ENCODE data around the gene WFDC1. TPM values are rescaled to one million over a fixed set of nuclear protein-coding genes. Genes with fewer than 3 reads are reported as not detected.

Gene WFDC1
- total RNA-seq, 1 experiment from 2014 or later, result not detected

DNA sequence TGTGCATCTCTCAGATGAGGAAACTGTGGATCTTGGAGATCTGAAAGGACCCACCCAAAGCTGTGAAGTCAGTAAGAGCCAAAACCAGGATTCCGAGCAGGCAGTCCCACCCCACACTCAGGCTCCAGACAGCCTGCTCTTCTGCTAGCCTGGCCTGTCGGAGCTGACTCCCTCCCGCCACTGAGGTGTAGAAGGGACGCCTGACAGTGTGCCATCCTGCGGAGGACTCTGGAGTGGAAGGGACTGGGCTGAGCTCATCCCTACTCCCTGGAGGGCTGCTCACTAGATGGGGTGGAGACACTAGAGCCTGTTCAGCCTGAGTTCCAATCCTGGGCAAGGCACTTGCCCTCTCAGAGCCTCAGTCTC, 36.0 kb downstream of the WFDC1 start:
- TF ChIP-seq, protein P1, sequence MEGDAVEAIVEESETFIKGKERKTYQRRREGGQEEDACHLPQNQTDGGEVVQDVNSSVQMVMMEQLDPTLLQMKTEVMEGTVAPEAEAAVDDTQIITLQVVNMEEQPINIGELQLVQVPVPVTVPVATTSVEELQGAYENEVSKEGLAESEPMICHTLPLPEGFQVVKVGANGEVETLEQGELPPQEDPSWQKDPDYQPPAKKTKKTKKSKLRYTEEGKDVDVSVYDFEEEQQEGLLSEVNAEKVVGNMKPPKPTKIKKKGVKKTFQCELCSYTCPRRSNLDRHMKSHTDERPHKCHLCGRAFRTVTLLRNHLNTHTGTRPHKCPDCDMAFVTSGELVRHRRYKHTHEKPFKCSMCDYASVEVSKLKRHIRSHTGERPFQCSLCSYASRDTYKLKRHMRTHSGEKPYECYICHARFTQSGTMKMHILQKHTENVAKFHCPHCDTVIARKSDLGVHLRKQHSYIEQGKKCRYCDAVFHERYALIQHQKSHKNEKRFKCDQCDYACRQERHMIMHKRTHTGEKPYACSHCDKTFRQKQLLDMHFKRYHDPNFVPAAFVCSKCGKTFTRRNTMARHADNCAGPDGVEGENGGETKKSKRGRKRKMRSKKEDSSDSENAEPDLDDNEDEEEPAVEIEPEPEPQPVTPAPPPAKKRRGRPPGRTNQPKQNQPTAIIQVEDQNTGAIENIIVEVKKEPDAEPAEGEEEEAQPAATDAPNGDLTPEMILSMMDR (IDR thresholded peaks at IDR 0.05; ENCODE audit: unreplicated experiment), result no peak
- intact Hi-C loops (cut with micrococcal nuclease; ENCODE audit: unreplicated experiment), result no loop called here
- no TSS peak for BruUV-seq (replicated peaks)
- Mint-ChIP-seq H3K4me1 (ENCODE audit: low read depth, unreplicated experiment) (no peaks in the 10 kb centered on the region), H3K27ac (ENCODE audit: unreplicated experiment) (no peak overlapping the region), H3K27me3 (ENCODE audit: unreplicated experiment) (peaks cover 30% of the 10 kb centered on the region), H3K9me3 (ENCODE audit: low read depth, unreplicated experiment) (no peaks in the 10 kb centered on the region), H3K4me3 (ENCODE audit: low read depth, unreplicated experiment) (no peak overlapping the region), H3K36me3 (ENCODE audit: insufficient read depth, unreplicated experiment) (no peaks in the 10 kb centered on the region)
- CTCF ChIA-PET, result no interaction called here
- DNase-seq, result no peak

DNA sequence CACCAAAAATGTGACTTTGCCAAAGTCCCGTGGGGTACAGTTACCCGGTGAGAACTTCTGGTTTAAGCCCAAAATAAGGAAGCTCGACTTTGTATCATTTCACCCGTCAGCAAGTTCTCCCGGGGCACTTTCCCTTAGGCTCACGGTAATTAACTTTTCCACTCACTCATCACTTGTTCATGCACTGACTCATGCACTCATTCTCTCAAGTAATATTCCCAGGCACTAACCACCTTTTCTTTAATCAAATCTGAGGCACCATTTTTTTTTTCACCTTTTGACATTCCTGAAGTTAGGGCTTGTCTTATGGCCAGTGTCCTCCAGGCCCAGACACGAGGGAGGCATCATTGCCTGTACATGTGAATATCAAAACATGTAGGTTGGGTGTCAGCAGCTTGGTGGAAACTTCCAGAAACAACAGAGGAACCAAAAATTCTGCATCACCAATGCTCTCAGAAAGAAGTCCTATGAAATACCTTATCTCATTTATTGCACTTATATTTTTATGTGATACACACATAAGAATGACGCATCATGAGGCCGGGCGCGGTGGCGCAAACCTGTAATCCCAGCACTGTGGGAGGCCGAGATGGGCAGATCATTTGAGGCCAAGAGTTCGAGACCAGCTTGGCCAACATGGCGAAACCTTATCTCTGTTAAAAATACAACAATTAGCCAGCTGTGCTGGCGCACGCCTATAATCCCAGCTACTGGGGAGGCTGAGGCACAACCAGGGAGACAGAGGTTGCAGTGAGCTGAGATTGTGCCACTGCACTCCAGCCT, 37.5 kb downstream of the WFDC1 start:
- CTCF ChIA-PET, result no interaction called here
- peaks cover 30% of the 10 kb centered on the region for H3K27me3 Mint-ChIP-seq (ENCODE audit: unreplicated experiment)
- TF ChIP-seq, protein P1 (IDR thresholded peaks at IDR 0.05; ENCODE audit: unreplicated experiment), result no peak
- no peak for DNase-seq
- no peaks in the 10 kb centered on the region for H3K36me3 Mint-ChIP-seq (ENCODE audit: insufficient read depth, unreplicated experiment)
- BruUV-seq (replicated peaks), result no TSS peak
- intact Hi-C loops (cut with micrococcal nuclease; ENCODE audit: unreplicated experiment), result no loop called here
- H3K4me3 Mint-ChIP-seq (ENCODE audit: low read depth, unreplicated experiment), result no peak overlapping the region
- H3K4me1 Mint-ChIP-seq (ENCODE audit: low read depth, unreplicated experiment), result no peaks in the 10 kb centered on the region
- peaks cover 3% of the 10 kb centered on the region for H3K9me3 Mint-ChIP-seq (ENCODE audit: low read depth, unreplicated experiment)
- H3K27ac Mint-ChIP-seq (ENCODE audit: unreplicated experiment), result no peak overlapping the region

DNA sequence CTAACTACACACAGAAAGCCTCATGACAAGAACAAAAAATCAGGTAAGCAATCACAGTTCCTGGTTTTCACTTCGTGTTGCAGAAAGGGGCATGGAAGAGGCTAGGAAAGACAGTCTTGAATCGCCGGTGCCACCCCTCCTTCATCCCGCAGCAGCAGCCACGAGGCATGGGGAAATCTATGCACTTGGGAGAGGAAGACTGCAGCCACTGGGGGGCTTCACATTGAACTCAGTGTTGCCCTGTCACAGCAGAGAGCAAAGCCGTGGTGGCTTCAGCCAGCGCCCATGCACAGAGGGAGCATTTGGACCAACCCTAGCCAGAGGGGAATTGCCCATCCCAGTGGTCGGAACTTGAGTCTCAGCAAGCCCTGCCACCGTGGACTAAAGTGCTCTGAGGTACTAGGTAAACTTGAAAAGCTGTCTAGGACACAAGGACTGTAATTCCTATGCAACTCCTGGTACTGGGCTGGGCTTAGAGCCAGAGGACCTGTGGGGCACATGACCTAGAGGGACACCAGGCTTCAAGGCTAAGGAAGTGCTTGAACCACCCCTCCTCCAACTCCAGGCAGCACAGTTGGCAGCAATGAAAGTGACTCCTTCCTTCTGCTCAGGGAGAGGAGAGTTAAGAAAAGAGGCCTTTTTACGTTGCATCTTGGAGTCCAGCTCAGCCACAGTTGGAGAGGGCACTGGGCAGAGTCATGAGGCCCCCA, 38.5 kb downstream of the WFDC1 start:
- CTCF ChIA-PET, result no interaction called here
- BruUV-seq (replicated peaks), result no TSS peak
- intact Hi-C loops (cut with micrococcal nuclease; ENCODE audit: unreplicated experiment), result no loop called here
- TF ChIP-seq, protein P1 (IDR thresholded peaks at IDR 0.05; ENCODE audit: unreplicated experiment), result no peak
- Mint-ChIP-seq H3K4me3 (ENCODE audit: low read depth, unreplicated experiment) (no peak overlapping the region), H3K9me3 (ENCODE audit: low read depth, unreplicated experiment) (peaks cover 5% of the 10 kb centered on the region), H3K27ac (ENCODE audit: unreplicated experiment) (no peak overlapping the region), H3K4me1 (ENCODE audit: low read depth, unreplicated experiment) (no peaks in the 10 kb centered on the region), H3K36me3 (ENCODE audit: insufficient read depth, unreplicated experiment) (no peaks in the 10 kb centered on the region), H3K27me3 (ENCODE audit: unreplicated experiment) (peaks cover 21% of the 10 kb centered on the region)
- no peak for DNase-seq

DNA sequence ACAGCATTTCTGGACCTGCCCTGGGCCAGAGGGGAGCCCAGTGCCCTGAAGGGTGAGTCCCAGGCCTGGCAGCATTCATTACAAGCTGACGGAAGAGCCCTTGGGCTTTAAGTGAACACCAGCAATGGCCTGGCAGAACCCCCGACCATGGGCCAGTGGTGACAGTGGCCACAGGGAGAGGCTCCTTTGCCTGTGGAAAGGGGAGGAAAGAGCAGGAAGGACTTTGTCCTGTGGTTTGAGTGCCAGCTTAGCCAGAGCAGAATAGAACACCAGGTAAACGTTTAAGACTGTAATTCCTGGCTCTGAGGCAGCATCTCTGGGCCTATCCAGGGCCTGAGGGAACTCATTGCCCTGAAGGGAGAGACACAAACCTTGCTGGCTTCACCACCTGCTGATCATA, 39.4 kb downstream of the WFDC1 start:
- Mint-ChIP-seq H3K4me1 (ENCODE audit: low read depth, unreplicated experiment) (no peaks in the 10 kb centered on the region), H3K9me3 (ENCODE audit: low read depth, unreplicated experiment) (peaks cover 5% of the 10 kb centered on the region), H3K36me3 (ENCODE audit: insufficient read depth, unreplicated experiment) (no peaks in the 10 kb centered on the region), H3K27ac (ENCODE audit: unreplicated experiment) (no peak overlapping the region), H3K27me3 (ENCODE audit: unreplicated experiment) (peaks cover 14% of the 10 kb centered on the region), H3K4me3 (ENCODE audit: low read depth, unreplicated experiment) (no peak overlapping the region)
- no TSS peak for BruUV-seq (replicated peaks)
- DNase-seq, result no peak
- CTCF ChIA-PET, result no interaction called here
- TF ChIP-seq, protein P1 (IDR thresholded peaks at IDR 0.05; ENCODE audit: unreplicated experiment), result no peak
- intact Hi-C loops (cut with micrococcal nuclease; ENCODE audit: unreplicated experiment), result no loop called here

Measured in Calu3 (cell line).